GM12875 (cell line): Measurements from ENCODE around the gene DOCK7.

Experiments
- H3K4me3 ChIP-seq: one replicate; pipeline ENCODE4 v1.5.1; 2011; ENCODE audit warnings: low read depth, low read length, control low read depth
- CTCF ChIP-seq: IDR thresholded peaks from 2 replicates; pipeline ENCODE4 v1.5.1; 2011; ENCODE audit warnings: low read depth, mild to moderate bottlenecking, control low read depth, inconsistent platforms, low read length, moderate library complexity, borderline replicate concordance; ENCODE audit not compliant: insufficient read depth

Gene DOCK7

GRCh38 chr1:62676611-62677356, 11.4 kb downstream of the DOCK7 start:
- H3K4me3 ChIP-seq = no peak overlapping the region
- TF ChIP-seq CTCF = no peak

GRCh38 chr1:62673629-62674028, 14.6 kb downstream of the DOCK7 start:
- no peak overlapping the region for H3K4me3 ChIP-seq
- TF ChIP-seq CTCF = no peak

GRCh38 chr1:62672029-62672428, 16.2 kb downstream of the DOCK7 start:
- H3K4me3 ChIP-seq = no peak overlapping the region

GRCh38 chr1:62654744-62655143, 33.4 kb downstream of the DOCK7 start:
- no peak overlapping the region for H3K4me3 ChIP-seq
- TF ChIP-seq CTCF = no peak

More at GRCh38 chr1:62672029-62672428, 16.2 kb downstream of the DOCK7 start:
- TF ChIP-seq CTCF = no peak

- H3K4me3 ChIP-seq = no peak overlapping the region
- no peak for TF ChIP-seq CTCF
These were observed 35.8 kb downstream of the DOCK7 start for GRCh38 chr1:62652387-62652786.

GRCh38 chr1:62643283-62643682, 44.9 kb downstream of the DOCK7 start:
- H3K4me3 ChIP-seq = no peak overlapping the region
- TF ChIP-seq CTCF = no peak

GRCh38 chr1:62637392-62638105, 50.6 kb downstream of the DOCK7 start:
- H3K4me3 ChIP-seq = no peak overlapping the region
- TF ChIP-seq CTCF = no peak
